HEK293 (cell line): ENCODE results near the gene TMPRSS12.
A peak's percentile ranks its signal among the peaks of the same experiment; 100 is the strongest.

Source experiments
- CTCF ChIA-PET: fragments of 350-600 bp; formaldehyde crosslinking; extraction: SDS; loops from one replicate; lab custom pipeline; 2021; ENCODE audit warnings: antibody characterized with exemption; lab: Yijun Ruan, JAX
- POLR2A ChIA-PET: fragments of 300-600 bp; formaldehyde crosslinking; extraction: SDS; loops from one replicate; lab custom pipeline; 2020; ENCODE audit warnings: antibody characterized with exemption, inconsistent platforms; lab: Yijun Ruan, JAX
- H3K27ac ChIP-seq: fragments of 200-500 bp; sonication (Bioruptor generic); 2 replicates; pipeline ENCODE4 v1.5.1; 2014; ENCODE audit warnings: low read depth, low read length, control low read depth, inconsistent platforms; ENCODE audit errors: extremely low read depth
- H3K36me3 ChIP-seq, 2 experiments: fragments of 200-500 bp in 1 of 2; sonication (Bioruptor generic) in 1 of 2; 1 replicate in 1 of 2; 2 replicates in 1 of 2; pipeline ENCODE4 v1.5.1; 2014 to 2017; ENCODE audit warnings: inconsistent platforms in 2 of 2, low read length in 2 of 2; ENCODE audit not compliant: control insufficient read depth in 2 of 2, insufficient read depth in 1 of 2
- H3K4me1 ChIP-seq: fragments of 200-500 bp; sonication (Bioruptor generic); 2 replicates; pipeline ENCODE4 v1.5.1; 2014; ENCODE audit warnings: mild to moderate bottlenecking, low read length, inconsistent platforms; ENCODE audit not compliant: control insufficient read depth, insufficient read depth
- H3K4me3 ChIP-seq: 2 replicates; pipeline ENCODE4 v1.5.1; 2011; ENCODE audit warnings: low read depth, mild to moderate bottlenecking, control low read depth, low read length, moderate library complexity
- H3K9me3 ChIP-seq: fragments of 200-500 bp; sonication (Bioruptor generic); 2 replicates; pipeline ENCODE4 v1.5.1; 2014; ENCODE audit warnings: low read depth, low read length, inconsistent platforms; ENCODE audit not compliant: control insufficient read depth, insufficient read depth
- KLF9 ChIP-seq: fragments of 450-650 bp; formaldehyde crosslinking; IDR thresholded peaks from 2 replicates; pipeline ENCODE4 v1.5.1; 2016; ENCODE audit warnings: missing biosample characterization, missing genetic modification characterization, low read depth
- PRDM1 ChIP-seq: fragments of 450-650 bp; formaldehyde crosslinking; IDR thresholded peaks from 2 replicates; pipeline ENCODE4; 2016; ENCODE audit warnings: missing biosample characterization, missing genetic modification characterization
- WT1 ChIP-seq: fragments of 450-650 bp; formaldehyde crosslinking; IDR thresholded peaks from 2 replicates; pipeline ENCODE4 v1.5.1; 2016; ENCODE audit warnings: missing biosample characterization, missing genetic modification characterization
- ZBTB20 ChIP-seq: fragments of 450-650 bp; formaldehyde crosslinking; IDR thresholded peaks from 2 replicates; pipeline ENCODE4 v1.5.1; 2016; ENCODE audit warnings: missing biosample characterization, missing genetic modification characterization
- ZBTB44 ChIP-seq: fragments of 450-650 bp; IDR thresholded peaks from 2 replicates; pipeline ENCODE4 v1.5.1; 2018; ENCODE audit warnings: missing biosample characterization, mild to moderate bottlenecking, missing genetic modification characterization
- ZNF121 ChIP-seq: fragments of 450-650 bp; formaldehyde crosslinking; IDR thresholded peaks from 2 replicates; pipeline ENCODE4 v1.5.1; 2016; ENCODE audit warnings: missing biosample characterization, missing genetic modification characterization
- ZNF155 ChIP-seq: fragments of 450-650 bp; formaldehyde crosslinking; IDR thresholded peaks from 2 replicates; pipeline ENCODE4 v1.5.1; 2016; ENCODE audit warnings: missing biosample characterization, missing genetic modification characterization
- ZNF157 ChIP-seq: fragments of 450-650 bp; formaldehyde crosslinking; IDR thresholded peaks from 2 replicates; pipeline ENCODE4 v1.5.1; 2016; ENCODE audit warnings: missing biosample characterization, missing genetic modification characterization
- ZNF16 ChIP-seq: fragments of 450-650 bp; formaldehyde crosslinking; IDR thresholded peaks from 2 replicates; pipeline ENCODE4 v1.5.1; 2016; ENCODE audit warnings: low read depth, missing biosample characterization, missing genetic modification characterization
- ZNF19 ChIP-seq: fragments of 450-650 bp; formaldehyde crosslinking; IDR thresholded peaks from 2 replicates; pipeline ENCODE4; 2016; ENCODE audit warnings: missing biosample characterization, missing genetic modification characterization, low read depth
- ZNF350 ChIP-seq: fragments of 450-650 bp; formaldehyde crosslinking; IDR thresholded peaks from 2 replicates; pipeline ENCODE4 v1.5.0; 2017; ENCODE audit warnings: missing biosample characterization, mild to moderate bottlenecking, missing genetic modification characterization
- ZNF391 ChIP-seq: fragments of 450-650 bp; formaldehyde crosslinking; IDR thresholded peaks from 2 replicates; pipeline ENCODE4 v1.5.1; 2016; ENCODE audit warnings: low read depth, missing biosample characterization, missing genetic modification characterization, borderline replicate concordance
- ZNF394 ChIP-seq: fragments of 450-650 bp; formaldehyde crosslinking; IDR thresholded peaks from 2 replicates; pipeline ENCODE4 v1.5.1; 2016; ENCODE audit warnings: missing biosample characterization, missing genetic modification characterization, mild to moderate bottlenecking, moderate library complexity, borderline replicate concordance
- ZNF529 ChIP-seq: fragments of 450-650 bp; formaldehyde crosslinking; IDR thresholded peaks from 2 replicates; pipeline ENCODE4 v1.5.1; 2017; ENCODE audit warnings: missing genetic modification characterization, missing biosample characterization; ENCODE audit not compliant: insufficient replicate concordance
- ZNF530 ChIP-seq: fragments of 450-650 bp; formaldehyde crosslinking; IDR thresholded peaks from 2 replicates; pipeline ENCODE4 v1.5.1; 2016; ENCODE audit warnings: low read depth, missing biosample characterization, missing genetic modification characterization
- ZNF571 ChIP-seq: fragments of 450-650 bp; formaldehyde crosslinking; IDR thresholded peaks from 2 replicates; pipeline ENCODE4 v1.5.0; 2017; ENCODE audit warnings: missing biosample characterization, missing genetic modification characterization
- ZNF621 ChIP-seq: fragments of 450-650 bp; formaldehyde crosslinking; IDR thresholded peaks from 2 replicates; pipeline ENCODE4 v1.5.1; 2017; ENCODE audit warnings: missing biosample characterization, missing genetic modification characterization
- ZNF768 ChIP-seq: fragments of 450-650 bp; formaldehyde crosslinking; IDR thresholded peaks from 2 replicates; pipeline ENCODE4 v1.5.1; 2018; ENCODE audit warnings: missing biosample characterization, mild to moderate bottlenecking, missing genetic modification characterization
- ZNF785 ChIP-seq: fragments of 450-650 bp; formaldehyde crosslinking; IDR thresholded peaks from 2 replicates; pipeline ENCODE4 v1.5.1; 2016; ENCODE audit warnings: missing biosample characterization, missing genetic modification characterization
- ZSCAN30 ChIP-seq: fragments of 450-650 bp; IDR thresholded peaks from 2 replicates; pipeline ENCODE4 v1.5.1; 2018; ENCODE audit warnings: missing biosample characterization, mild to moderate bottlenecking, missing genetic modification characterization, moderate library complexity
- TF ChIP-seq, protein P1 (sequence below): fragments of 450-650 bp; formaldehyde crosslinking; IDR thresholded peaks from 2 replicates; pipeline ENCODE4 v1.5.1; 2016; ENCODE audit warnings: missing biosample characterization, missing genetic modification characterization
- TF ChIP-seq, protein P2 (sequence below): fragments of 450-650 bp; formaldehyde crosslinking; IDR thresholded peaks from 2 replicates; pipeline ENCODE4 v1.5.1; 2016; ENCODE audit warnings: missing biosample characterization, missing genetic modification characterization
- TF ChIP-seq, protein P3 (sequence below): fragments of 450-650 bp; formaldehyde crosslinking; IDR thresholded peaks from 2 replicates; pipeline ENCODE4 v1.5.1; 2016; ENCODE audit warnings: missing biosample characterization, missing genetic modification characterization
- TF ChIP-seq, protein P4 (sequence below): fragments of 450-650 bp; formaldehyde crosslinking; IDR thresholded peaks from 2 replicates; pipeline ENCODE4 v1.5.1; 2016; ENCODE audit warnings: missing biosample characterization, missing genetic modification characterization, low read depth

Gene TMPRSS12

DNA sequence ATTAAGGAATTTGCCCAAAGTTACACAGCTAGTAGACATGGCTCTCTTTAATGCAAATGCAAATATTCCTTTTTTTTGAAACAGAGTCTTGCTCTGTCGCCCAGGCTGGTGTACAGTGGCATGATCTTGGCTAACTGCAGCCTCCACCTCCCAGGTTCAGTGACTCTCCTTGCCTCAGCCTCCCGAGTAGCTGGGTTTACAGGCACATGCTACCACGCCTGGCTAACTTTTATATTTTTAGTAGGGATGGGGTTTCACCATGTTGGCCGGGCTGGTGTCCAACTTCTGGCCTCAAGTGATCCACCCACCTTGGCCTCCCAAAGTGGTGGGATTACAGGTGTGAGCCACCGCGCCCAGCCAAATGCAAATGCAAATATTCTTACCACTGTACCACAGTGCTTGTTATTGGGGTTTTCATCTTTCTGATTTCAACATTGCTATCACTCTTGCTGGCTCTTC, 85.1 kb downstream of the TMPRSS12 start:
- POLR2A ChIA-PET: no interaction called here
- no peaks in the 10 kb centered on the region for H3K9me3 ChIP-seq
- no peak overlapping the region for H3K4me3 ChIP-seq
- no peak for TF ChIP-seq ZNF529 (tag by site-specific recombination)
- TF ChIP-seq, protein P1, sequence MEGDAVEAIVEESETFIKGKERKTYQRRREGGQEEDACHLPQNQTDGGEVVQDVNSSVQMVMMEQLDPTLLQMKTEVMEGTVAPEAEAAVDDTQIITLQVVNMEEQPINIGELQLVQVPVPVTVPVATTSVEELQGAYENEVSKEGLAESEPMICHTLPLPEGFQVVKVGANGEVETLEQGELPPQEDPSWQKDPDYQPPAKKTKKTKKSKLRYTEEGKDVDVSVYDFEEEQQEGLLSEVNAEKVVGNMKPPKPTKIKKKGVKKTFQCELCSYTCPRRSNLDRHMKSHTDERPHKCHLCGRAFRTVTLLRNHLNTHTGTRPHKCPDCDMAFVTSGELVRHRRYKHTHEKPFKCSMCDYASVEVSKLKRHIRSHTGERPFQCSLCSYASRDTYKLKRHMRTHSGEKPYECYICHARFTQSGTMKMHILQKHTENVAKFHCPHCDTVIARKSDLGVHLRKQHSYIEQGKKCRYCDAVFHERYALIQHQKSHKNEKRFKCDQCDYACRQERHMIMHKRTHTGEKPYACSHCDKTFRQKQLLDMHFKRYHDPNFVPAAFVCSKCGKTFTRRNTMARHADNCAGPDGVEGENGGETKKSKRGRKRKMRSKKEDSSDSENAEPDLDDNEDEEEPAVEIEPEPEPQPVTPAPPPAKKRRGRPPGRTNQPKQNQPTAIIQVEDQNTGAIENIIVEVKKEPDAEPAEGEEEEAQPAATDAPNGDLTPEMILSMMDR (tag by site-specific recombination): peak; percentile 23; the same call in 1 of the 2 replicates
- TF ChIP-seq, protein P2, sequence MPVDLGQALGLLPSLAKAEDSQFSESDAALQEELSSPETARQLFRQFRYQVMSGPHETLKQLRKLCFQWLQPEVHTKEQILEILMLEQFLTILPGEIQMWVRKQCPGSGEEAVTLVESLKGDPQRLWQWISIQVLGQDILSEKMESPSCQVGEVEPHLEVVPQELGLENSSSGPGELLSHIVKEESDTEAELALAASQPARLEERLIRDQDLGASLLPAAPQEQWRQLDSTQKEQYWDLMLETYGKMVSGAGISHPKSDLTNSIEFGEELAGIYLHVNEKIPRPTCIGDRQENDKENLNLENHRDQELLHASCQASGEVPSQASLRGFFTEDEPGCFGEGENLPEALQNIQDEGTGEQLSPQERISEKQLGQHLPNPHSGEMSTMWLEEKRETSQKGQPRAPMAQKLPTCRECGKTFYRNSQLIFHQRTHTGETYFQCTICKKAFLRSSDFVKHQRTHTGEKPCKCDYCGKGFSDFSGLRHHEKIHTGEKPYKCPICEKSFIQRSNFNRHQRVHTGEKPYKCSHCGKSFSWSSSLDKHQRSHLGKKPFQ (tag by site-specific recombination): peak; percentile 90
- TF ChIP-seq ZNF121 (tag by site-specific recombination): peak; percentile 55; the same call in 1 of the 2 replicates
- TF ChIP-seq ZNF394 (tag by site-specific recombination): no peak
- peaks cover 9 to 10% of the 10 kb centered on the region in 2 experiments; a peak in 2 of 3 replicates for H3K36me3 ChIP-seq
- peaks cover 4% of the 10 kb centered on the region for H3K4me1 ChIP-seq
- CTCF ChIA-PET: no interaction called here
- peak overlapping the region; percentile 45; the same call in 1 of the 2 replicates for H3K27ac ChIP-seq

GRCh38 chr12:50928392-50928791, 85.7 kb downstream of the TMPRSS12 start:
- Histone ChIP-seq H3K36me3 (peaks cover 9 to 10% of the 10 kb centered on the region in 2 experiments; a peak in 2 of 3 replicates), H3K4me3 (no peak overlapping the region), H3K4me1 (peaks cover 4% of the 10 kb centered on the region), H3K27ac (peak overlapping the region; percentile 45), H3K9me3 (no peaks in the 10 kb centered on the region)
- POLR2A ChIA-PET: no interaction called here
- CTCF ChIA-PET: interaction anchor here (0.6 kb wide), 1 partner anchor 98 kb away, joined by 3 read pairs; the partner anchor contains the start of gene SLC11A2
- TF ChIP-seq, protein P3, sequence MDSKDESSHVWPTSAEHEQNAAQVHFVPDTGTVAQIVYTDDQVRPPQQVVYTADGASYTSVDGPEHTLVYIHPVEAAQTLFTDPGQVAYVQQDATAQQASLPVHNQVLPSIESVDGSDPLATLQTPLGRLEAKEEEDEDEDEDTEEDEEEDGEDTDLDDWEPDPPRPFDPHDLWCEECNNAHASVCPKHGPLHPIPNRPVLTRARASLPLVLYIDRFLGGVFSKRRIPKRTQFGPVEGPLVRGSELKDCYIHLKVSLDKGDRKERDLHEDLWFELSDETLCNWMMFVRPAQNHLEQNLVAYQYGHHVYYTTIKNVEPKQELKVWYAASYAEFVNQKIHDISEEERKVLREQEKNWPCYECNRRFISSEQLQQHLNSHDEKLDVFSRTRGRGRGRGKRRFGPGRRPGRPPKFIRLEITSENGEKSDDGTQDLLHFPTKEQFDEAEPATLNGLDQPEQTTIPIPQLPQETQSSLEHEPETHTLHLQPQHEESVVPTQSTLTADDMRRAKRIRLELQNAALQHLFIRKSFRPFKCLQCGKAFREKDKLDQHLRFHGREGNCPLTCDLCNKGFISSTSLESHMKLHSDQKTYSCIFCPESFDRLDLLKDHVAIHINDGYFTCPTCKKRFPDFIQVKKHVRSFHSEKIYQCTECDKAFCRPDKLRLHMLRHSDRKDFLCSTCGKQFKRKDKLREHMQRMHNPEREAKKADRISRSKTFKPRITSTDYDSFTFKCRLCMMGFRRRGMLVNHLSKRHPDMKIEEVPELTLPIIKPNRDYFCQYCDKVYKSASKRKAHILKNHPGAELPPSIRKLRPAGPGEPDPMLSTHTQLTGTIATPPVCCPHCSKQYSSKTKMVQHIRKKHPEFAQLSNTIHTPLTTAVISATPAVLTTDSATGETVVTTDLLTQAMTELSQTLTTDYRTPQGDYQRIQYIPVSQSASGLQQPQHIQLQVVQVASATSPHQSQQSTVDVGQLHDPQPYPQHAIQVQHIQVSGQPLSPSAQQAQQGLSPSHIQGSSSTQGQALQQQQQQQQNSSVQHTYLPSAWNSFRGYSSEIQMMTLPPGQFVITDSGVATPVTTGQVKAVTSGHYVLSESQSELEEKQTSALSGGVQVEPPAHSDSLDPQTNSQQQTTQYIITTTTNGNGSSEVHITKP (tag by site-specific recombination): no peak
- no peak for TF ChIP-seq ZNF16 (tag by site-specific recombination)
- TF ChIP-seq, protein P4, sequence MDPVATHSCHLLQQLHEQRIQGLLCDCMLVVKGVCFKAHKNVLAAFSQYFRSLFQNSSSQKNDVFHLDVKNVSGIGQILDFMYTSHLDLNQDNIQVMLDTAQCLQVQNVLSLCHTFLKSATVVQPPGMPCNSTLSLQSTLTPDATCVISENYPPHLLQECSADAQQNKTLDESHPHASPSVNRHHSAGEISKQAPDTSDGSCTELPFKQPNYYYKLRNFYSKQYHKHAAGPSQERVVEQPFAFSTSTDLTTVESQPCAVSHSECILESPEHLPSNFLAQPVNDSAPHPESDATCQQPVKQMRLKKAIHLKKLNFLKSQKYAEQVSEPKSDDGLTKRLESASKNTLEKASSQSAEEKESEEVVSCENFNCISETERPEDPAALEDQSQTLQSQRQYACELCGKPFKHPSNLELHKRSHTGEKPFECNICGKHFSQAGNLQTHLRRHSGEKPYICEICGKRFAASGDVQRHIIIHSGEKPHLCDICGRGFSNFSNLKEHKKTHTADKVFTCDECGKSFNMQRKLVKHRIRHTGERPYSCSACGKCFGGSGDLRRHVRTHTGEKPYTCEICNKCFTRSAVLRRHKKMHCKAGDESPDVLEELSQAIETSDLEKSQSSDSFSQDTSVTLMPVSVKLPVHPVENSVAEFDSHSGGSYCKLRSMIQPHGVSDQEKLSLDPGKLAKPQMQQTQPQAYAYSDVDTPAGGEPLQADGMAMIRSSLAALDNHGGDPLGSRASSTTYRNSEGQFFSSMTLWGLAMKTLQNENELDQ (tag by site-specific recombination): no peak
- TF ChIP-seq ZNF768 (tag by site-specific recombination): no peak
- no peak for TF ChIP-seq ZNF157 (tag by site-specific recombination)
- TF ChIP-seq ZNF350 (tag by site-specific recombination): no peak
- TF ChIP-seq PRDM1 (tag by site-specific recombination): 0 out of 2 replicates have a peak, but pooled peaks have one; percentile 41
- TF ChIP-seq ZBTB20 (tag by site-specific recombination): 0 out of 2 replicates have a peak, but pooled peaks have one; percentile 21
- no peak for TF ChIP-seq ZNF785 (tag by site-specific recombination)
- no peak for TF ChIP-seq ZNF391 (tag by site-specific recombination)
- TF ChIP-seq KLF9 (tag by site-specific recombination): no peak
- no peak for TF ChIP-seq ZNF155
- TF ChIP-seq ZNF19: no peak
- TF ChIP-seq ZNF530 (tag by site-specific recombination): no peak
- TF ChIP-seq ZBTB44 (tag by site-specific recombination): peak; percentile 75; the same call in 1 of the 2 replicates
- no peak for TF ChIP-seq ZNF571
- TF ChIP-seq ZNF621 (tag by site-specific recombination): no peak
- no peak for TF ChIP-seq WT1 (tag by site-specific recombination)
- no peak for TF ChIP-seq ZSCAN30 (tag by site-specific recombination)
